ENCODE data around the gene EFL1. TPM values are rescaled to one million over a fixed set of nuclear protein-coding genes. Genes with fewer than 3 reads are reported as not detected.

The EFL1 gene
- polyA plus RNA-seq, 1 donor (not counting 4 experiments of a cell fraction or from before 2014, with no cell fraction given), result 32.0 TPM

GRCh38 chr15:82136120-82136519 lies 126.4 kb downstream of the EFL1 start:
- Histone ChIP-seq H3K4me2 (ENCODE audit: control insufficient read depth, extremely low read depth, insufficient read depth, low read depth, low read length) (no peak overlapping the region), H3K4me3 (ENCODE audit: control insufficient read depth in 2 of 3, extremely low read depth in 1 of 3, insufficient read depth in 2 of 3, low read depth in 1 of 3, low read length in 3 of 3) (no peak overlapping the region), H2AFZ (ENCODE audit: control insufficient read depth, low read length) (no peak overlapping the region), H3K9me3 (ENCODE audit: control insufficient read depth, low read depth, low read length) (no peaks in the 10 kb centered on the region), H3K4me1 (ENCODE audit: control insufficient read depth, extremely low read depth, insufficient read depth, low read length) (peaks cover 22% of the 10 kb centered on the region), H3K27me3 (ENCODE audit: control insufficient read depth, extremely low read depth, insufficient read depth, low read length) (no peaks in the 10 kb centered on the region), H3K36me3 (ENCODE audit: control insufficient read depth in 2 of 2, extremely low read depth in 1 of 2, insufficient read depth in 2 of 2, low read length in 2 of 2) (peaks cover 2 to 9% of the 10 kb centered on the region in 2 experiments), H3K79me2 (ENCODE audit: control insufficient read depth, insufficient read depth, low read length) (no peaks in the 10 kb centered on the region), H3K9me1 (ENCODE audit: control insufficient read depth, extremely low read depth, insufficient read depth, low read length) (no peaks in the 10 kb centered on the region), H3K9ac (ENCODE audit: control insufficient read depth, extremely low read depth, insufficient read depth, low read length) (no peak overlapping the region), H3K27ac (ENCODE audit: control insufficient read depth, insufficient read depth, low read length) (no peak overlapping the region), H4K20me1 (ENCODE audit: control insufficient read depth, extremely low read depth, insufficient read depth, low read length) (no peaks in the 10 kb centered on the region)
- FAIRE-seq (no peak), DNase-seq (ENCODE audit: low read depth, low spot score) (no peak)
- TF ChIP-seq CTCF (optimal IDR thresholded peaks at IDR 0.05 in 1 of 3, IDR thresholded peaks at IDR 0.05 in 1 of 3, conservative IDR thresholded peaks at IDR 0.05 in 1 of 3; ENCODE audit: extremely low read depth in 1 of 3, insufficient read depth in 2 of 3, low read length in 3 of 3), result no peak
- TF ChIP-seq EZH2 (IDR thresholded peaks at IDR 0.05; ENCODE audit: low read length), result no peak
- dilution Hi-C loops (cut with MboI; ENCODE audit: extremely low pct_ligation_motif_present, low sequenced_read_pairs), result no loop called here

GRCh38 chr15:82135638-82136037 lies 126.9 kb downstream of the EFL1 start:
- Histone ChIP-seq H3K4me3 (ENCODE audit: control insufficient read depth in 2 of 3, extremely low read depth in 1 of 3, insufficient read depth in 2 of 3, low read depth in 1 of 3, low read length in 3 of 3) (no peak overlapping the region), H3K27ac (ENCODE audit: control insufficient read depth, insufficient read depth, low read length) (no peak overlapping the region), H3K9me3 (ENCODE audit: control insufficient read depth, low read depth, low read length) (no peaks in the 10 kb centered on the region), H2AFZ (ENCODE audit: control insufficient read depth, low read length) (no peak overlapping the region), H3K4me1 (ENCODE audit: control insufficient read depth, extremely low read depth, insufficient read depth, low read length) (peaks cover 17% of the 10 kb centered on the region), H3K9ac (ENCODE audit: control insufficient read depth, extremely low read depth, insufficient read depth, low read length) (no peak overlapping the region), H3K4me2 (ENCODE audit: control insufficient read depth, extremely low read depth, insufficient read depth, low read depth, low read length) (no peak overlapping the region), H3K27me3 (ENCODE audit: control insufficient read depth, extremely low read depth, insufficient read depth, low read length) (no peaks in the 10 kb centered on the region), H4K20me1 (ENCODE audit: control insufficient read depth, extremely low read depth, insufficient read depth, low read length) (no peaks in the 10 kb centered on the region), H3K36me3 (ENCODE audit: control insufficient read depth in 2 of 2, extremely low read depth in 1 of 2, insufficient read depth in 2 of 2, low read length in 2 of 2) (peaks cover 2 to 9% of the 10 kb centered on the region in 2 experiments), H3K9me1 (ENCODE audit: control insufficient read depth, extremely low read depth, insufficient read depth, low read length) (no peaks in the 10 kb centered on the region), H3K79me2 (ENCODE audit: control insufficient read depth, insufficient read depth, low read length) (no peaks in the 10 kb centered on the region)
- DNase-seq (ENCODE audit: low read depth, low spot score) (no peak), FAIRE-seq (no peak)
- dilution Hi-C loops (cut with MboI; ENCODE audit: extremely low pct_ligation_motif_present, low sequenced_read_pairs), result no loop called here
- no peak for TF ChIP-seq EZH2 (IDR thresholded peaks at IDR 0.05; ENCODE audit: low read length)

GRCh38 chr15:82134461-82134860 lies 128.1 kb downstream of the EFL1 start:
- Histone ChIP-seq H3K4me3 (ENCODE audit: control insufficient read depth in 2 of 3, extremely low read depth in 1 of 3, insufficient read depth in 2 of 3, low read depth in 1 of 3, low read length in 3 of 3) (no peak overlapping the region), H3K9me1 (ENCODE audit: control insufficient read depth, extremely low read depth, insufficient read depth, low read length) (no peaks in the 10 kb centered on the region), H3K9ac (ENCODE audit: control insufficient read depth, extremely low read depth, insufficient read depth, low read length) (no peak overlapping the region), H3K27me3 (ENCODE audit: control insufficient read depth, extremely low read depth, insufficient read depth, low read length) (no peaks in the 10 kb centered on the region), H2AFZ (ENCODE audit: control insufficient read depth, low read length) (no peak overlapping the region), H3K27ac (ENCODE audit: control insufficient read depth, insufficient read depth, low read length) (no peak overlapping the region), H3K4me2 (ENCODE audit: control insufficient read depth, extremely low read depth, insufficient read depth, low read depth, low read length) (no peak overlapping the region), H3K36me3 (ENCODE audit: control insufficient read depth in 2 of 2, extremely low read depth in 1 of 2, insufficient read depth in 2 of 2, low read length in 2 of 2) (peaks cover 2 to 9% of the 10 kb centered on the region in 2 experiments), H3K4me1 (ENCODE audit: control insufficient read depth, extremely low read depth, insufficient read depth, low read length) (peaks cover 13% of the 10 kb centered on the region), H3K9me3 (ENCODE audit: control insufficient read depth, low read depth, low read length) (no peaks in the 10 kb centered on the region), H4K20me1 (ENCODE audit: control insufficient read depth, extremely low read depth, insufficient read depth, low read length) (no peaks in the 10 kb centered on the region), H3K79me2 (ENCODE audit: control insufficient read depth, insufficient read depth, low read length) (no peaks in the 10 kb centered on the region)
- FAIRE-seq (no peak), DNase-seq (ENCODE audit: low read depth, low spot score) (no peak)
- dilution Hi-C loops (cut with MboI; ENCODE audit: extremely low pct_ligation_motif_present, low sequenced_read_pairs), result no loop called here
- no peak for TF ChIP-seq CTCF (optimal IDR thresholded peaks at IDR 0.05 in 1 of 3, IDR thresholded peaks at IDR 0.05 in 1 of 3, conservative IDR thresholded peaks at IDR 0.05 in 1 of 3; ENCODE audit: extremely low read depth in 1 of 3, insufficient read depth in 2 of 3, low read length in 3 of 3)
- no peak for TF ChIP-seq EZH2 (IDR thresholded peaks at IDR 0.05; ENCODE audit: low read length)
